Measurements from ENCODE around the gene EML4.

- no peak for TF ChIP-seq CTCF (IDR thresholded peaks at IDR 0.05)
- no peak for TF ChIP-seq EZH2 (IDR thresholded peaks at IDR 0.05; ENCODE audit: borderline replicate concordance, insufficient read depth, low read depth, low read length, poor library complexity, severe bottlenecking)
Observed at GRCh38 chr2:42191285-42192009, 22.3 kb downstream of the EML4 start.
